K562 (cell line): ENCODE results near the gene LRMDA.

Experiments
- HEY1 ChIP-seq: fragments of 250-450 bp; sonication (Bioruptor Pico); IDR thresholded peaks from 2 replicates; pipeline ENCODE4 v1.5.0; 2020; ENCODE audit warnings: mild to moderate bottlenecking, moderate library complexity, borderline replicate concordance
- PRMT5 ChIP-seq: sonication (generic); formaldehyde crosslinking; IDR thresholded peaks from 2 replicates; pipeline ENCODE4 v1.5.0; 2020; ENCODE audit warnings: missing genetic modification reagents
- YBX1 ChIP-seq: fragments of 450-650 bp; IDR thresholded peaks from 2 replicates; pipeline ENCODE4 v1.7.1; 2016; ENCODE audit warnings: mild to moderate bottlenecking
- ZNF3 ChIP-seq: fragments of 250-450 bp; sonication (Bioruptor Pico); IDR thresholded peaks from 2 replicates; pipeline ENCODE4 v1.5.0; 2021; ENCODE audit warnings: mild to moderate bottlenecking, moderate library complexity

DNA sequence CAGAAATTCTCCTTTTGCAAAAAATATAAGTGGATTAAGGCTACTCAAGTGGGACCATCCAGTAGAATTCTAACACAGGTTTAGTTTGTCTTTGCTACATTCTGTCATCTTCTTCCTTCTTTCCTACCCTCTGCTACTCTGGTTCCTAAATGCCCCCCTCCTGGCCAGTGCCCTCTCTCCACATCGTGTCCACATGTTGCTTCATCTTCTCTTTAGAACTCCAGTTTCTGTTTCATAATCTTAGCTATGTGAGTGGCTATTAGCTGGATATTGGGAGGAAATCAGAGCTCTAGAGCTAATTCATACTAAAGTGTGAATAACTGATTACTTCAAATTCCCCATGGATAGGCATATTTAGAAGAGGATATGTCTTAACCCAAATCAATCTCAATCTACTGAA, 528.5 kb downstream of the LRMDA start:
- TF ChIP-seq HEY1 (CRISPR knock-in tag) (no peak), ZNF3 (CRISPR knock-in tag) (no peak), PRMT5 (CRISPR knock-in tag) (no peak), YBX1 (no peak)
